NCI-H1092 treated with DMSO at 0.1 percent for 48 hours (cell line): Measurements from ENCODE around the gene PIGN.
"Not testable (repeated sequence)": the region's sequence is repeated elsewhere in the genome, so short reads cannot be mapped to it uniquely, and the experiment has no call there.

ENCODE experiments used
- DNase-seq: peaks from one replicate; lab custom pipeline; 2025; lab: John Stamatoyannopoulos, UW

Gene PIGN

DNA sequence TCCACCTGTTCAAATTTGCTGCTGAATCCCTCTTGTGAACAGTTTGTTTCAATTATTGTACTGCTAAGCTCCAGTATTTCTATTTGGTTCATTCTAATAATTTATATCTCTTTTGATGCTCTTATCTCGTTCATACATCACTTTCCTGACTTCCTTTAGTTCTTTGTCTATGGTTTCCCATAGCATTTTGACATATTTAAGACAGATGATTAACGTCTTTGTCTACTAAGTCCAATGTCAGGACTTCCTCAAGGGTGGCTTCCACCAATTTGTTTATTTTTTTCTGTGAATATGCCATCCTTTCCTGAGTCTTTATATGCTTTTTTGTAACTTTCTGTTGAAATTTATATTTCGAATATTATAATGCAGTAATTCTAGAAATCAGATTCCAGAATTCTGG, 9.6 kb downstream of the PIGN start:
- no peak for DNase-seq

DNA sequence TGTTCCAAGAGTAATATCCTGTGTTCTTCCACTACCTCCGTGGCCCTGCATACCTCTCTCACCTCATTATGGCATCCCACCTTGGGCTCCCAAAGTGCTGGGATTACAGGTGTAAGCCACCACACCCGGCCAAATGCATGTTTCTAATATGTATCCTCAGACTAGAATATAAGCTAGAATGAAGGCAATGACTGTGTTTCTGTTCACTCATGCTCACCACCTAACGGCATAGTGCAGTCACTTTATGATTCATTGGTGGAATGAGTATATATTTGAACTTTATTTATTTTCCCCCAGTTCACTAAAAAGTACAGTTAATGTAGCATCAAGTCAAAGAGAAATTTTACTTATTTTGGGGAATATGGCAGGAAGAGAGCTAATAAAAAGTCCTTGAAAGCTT, 11.3 kb downstream of the PIGN start:
- DNase-seq, result no peak

DNA sequence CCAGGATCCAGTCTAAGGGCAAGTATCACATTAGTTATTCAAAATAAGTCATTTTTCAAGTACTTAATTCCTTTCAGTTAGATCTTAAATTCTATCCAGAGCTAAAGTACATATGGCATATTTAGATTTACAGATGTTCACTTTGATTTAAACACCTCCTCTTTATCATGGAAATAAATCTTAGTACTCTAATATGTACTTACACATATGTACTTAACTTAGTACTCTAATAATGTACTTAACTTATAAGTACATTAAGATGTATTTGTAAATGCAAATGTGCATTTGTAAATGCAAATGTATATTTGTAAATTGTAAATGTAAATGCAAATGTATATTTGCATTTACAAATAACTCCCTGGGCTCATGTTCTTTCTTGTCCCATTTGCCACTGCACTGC, 14.6 kb downstream of the PIGN start:
- DNase-seq, result no peak

DNA sequence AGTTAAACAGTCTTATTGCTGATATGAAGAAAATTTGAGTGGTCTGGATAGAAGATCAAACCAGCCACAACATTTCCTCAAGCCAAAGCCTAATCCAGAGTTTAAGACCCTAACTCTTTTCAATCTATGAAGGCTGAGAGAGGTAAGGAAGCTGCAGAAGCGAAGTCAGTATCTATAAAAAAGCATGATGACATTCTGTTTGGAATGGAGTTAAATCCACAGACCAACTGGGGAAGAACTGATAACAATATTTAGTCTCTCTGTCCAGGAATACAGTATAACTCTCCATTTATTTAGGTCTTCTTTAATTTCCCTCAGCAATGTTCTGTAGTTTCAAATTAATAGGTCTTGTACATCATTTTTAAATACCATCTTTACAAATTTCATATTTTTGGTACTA, 16.0 kb downstream of the PIGN start:
- DNase-seq, result no peak

DNA sequence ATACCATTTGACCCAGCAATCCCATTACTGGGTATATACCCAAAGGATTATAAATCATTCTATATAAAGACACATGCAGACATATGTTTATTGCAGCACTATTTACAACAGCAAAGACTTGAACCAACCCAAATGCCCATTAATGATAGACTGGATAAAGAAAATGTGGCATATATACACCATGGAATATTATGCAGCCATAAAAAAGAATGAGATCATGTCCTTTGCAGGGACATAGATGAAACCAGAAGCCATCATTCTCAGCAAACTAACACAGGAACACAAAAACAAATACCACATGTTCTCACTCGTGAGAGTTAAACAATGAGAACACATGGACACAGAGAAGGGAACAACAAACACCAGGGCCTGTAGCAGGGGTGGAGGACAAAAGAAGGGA, 20.3 kb downstream of the PIGN start:
- not testable (repeated sequence) for DNase-seq

DNA sequence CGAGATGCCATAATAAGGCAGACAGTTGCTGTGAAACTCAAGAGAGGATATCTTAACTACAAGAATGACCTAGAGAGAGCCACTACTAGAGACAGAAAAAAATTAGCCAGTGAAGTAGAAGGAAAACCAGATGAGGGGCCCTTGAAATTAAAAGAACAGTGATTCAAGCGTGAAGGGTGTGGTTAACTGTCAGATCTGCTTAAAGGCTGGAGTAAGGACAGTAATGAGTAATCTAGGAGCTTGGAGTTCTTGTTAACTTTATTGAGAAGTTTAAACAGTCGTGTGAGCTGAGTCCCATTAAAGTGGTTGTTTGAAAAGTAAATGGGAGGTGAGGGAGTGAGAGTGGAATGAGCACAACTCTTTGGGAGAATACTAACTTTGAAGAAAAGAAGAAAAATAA, 21.3 kb downstream of the PIGN start:
- no peak for DNase-seq

DNA sequence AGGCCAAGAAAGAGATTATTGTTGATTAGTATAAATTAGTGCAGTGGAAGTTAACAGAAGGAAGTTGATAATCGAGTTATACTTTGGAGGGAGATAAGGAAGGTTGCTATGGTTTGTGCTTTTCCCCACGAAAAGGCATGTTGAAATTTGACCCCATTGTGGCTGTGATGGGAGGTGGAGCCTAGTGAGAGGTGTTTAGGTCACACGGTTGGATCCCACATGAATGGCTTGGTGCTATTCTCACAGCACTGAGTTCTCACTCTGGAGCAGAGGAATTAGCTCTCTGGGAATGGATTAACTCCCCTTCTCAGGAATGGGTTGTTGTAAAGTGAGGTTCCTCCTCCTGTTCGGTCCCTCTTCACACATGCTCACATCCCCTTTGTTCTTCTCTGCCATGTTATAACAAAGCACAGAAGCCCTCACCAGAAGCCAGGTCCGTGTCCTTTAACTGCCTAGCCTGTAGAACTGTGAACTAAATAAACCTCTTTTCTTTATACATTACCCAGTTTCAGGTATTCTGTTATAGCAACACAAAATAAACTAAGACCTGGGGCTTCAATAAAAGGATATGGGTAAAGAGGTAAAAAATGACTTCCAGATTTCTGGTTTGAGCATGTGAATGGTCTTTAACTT, 21.9 kb downstream of the PIGN start:
- DNase-seq, result no peak

DNA sequence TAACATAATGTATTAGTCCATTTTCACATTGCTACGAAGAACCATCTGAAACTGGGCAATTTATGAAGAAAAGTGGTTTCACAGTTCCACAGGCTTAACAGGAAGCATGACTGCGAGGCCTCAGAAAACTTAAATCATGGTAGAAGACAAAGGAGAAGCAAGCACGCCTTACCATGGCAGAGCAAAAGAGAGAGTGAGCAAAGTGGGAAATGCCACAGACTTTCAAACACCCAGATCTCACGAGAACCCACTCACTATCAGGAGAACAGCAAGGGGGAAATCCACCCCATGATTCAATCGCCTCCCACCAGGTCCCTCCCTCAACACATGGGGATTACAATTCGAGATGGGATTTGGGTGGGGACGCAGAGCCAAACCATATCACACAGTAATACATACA, 22.5 kb downstream of the PIGN start:
- no peak for DNase-seq

DNA sequence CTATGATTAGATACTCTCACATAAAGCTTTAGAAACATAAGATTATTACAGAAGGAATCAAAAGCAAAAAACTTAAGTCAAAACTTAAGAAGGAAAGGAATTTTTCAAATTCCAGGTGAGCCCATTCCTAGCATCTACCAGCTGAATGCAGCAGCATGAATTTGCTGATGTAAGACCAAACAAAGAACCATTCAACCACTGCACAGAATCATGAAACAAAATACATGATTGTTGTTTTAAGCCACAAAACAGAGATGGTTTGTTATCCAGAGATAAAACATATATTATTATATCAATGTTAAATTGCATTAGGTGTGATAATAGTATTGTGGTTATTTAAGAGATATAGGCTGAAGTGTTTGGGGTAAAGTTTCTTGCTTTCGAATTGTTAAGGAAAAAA, 29.0 kb downstream of the PIGN start:
- DNase-seq, result no peak

DNA sequence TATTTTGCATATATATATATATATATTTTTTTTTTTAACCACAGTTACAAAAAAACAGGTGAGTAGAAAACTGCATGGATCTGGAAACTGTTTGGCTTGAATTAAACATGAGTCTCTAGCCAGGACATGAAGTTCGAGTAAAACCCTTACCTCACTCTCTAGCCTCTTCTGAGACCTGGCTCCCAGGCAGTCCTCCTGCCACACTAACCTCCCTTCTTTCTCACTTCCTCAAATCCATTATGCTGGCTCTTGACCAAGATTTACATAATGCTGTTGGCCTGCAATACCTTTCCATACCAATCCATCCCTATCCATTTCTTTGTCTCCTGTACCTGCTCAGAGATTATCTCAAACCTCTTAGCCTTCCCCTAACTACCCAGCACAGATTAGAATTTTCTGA, 34.0 kb downstream of the PIGN start:
- DNase-seq, result no peak

DNA sequence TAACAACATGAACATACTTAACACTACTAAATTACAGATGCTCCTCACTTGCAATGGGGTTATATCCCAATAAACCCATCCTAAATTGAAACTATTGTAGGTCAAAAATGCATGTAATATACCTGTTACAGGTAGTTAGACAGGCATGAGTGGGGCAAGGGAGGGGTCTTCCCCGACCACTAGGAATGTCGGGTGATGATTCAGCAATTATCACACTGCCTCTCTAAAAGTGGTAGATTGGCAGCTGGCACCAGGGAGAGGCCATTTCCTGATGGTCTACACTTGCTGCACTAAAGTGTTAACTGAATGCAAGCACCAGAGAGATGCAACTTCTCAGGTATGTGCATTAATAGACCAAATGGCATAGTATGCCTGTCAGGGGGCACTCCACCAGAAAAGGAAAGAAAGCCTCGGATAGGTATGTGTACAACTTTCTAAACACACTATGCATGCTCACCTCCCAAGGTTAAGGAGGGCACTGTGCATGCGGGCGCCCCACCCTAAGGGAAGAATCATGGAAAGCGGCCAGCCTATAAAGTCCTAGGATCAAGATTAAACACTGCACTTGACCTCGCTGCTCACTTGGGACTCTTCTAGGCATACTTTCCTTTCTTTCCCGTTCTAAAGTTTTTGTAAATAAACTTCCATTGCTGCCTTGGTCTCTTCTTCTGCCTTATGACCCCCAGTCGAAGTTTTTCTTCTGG, 35.6 kb downstream of the PIGN start:
- DNase-seq, result no peak

DNA sequence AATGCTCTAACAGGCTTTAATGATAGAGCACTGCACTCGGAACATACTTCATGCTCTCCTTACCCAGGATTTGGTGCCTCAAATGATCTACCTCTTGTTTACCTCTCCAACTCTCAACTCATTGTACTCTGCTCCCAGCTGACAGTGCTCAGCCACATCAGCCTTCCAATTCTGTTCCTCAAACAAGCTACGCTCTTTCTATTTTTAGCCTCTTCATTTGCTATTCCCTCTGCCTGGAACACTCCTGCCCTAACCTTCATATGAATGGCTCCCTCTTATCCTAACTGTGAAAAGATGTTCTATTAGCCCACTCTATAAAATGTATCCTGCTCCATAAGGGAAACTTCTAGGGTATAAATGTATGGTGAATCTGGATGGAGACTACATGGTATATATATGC, 42.5 kb downstream of the PIGN start:
- DNase-seq, result no peak

DNA sequence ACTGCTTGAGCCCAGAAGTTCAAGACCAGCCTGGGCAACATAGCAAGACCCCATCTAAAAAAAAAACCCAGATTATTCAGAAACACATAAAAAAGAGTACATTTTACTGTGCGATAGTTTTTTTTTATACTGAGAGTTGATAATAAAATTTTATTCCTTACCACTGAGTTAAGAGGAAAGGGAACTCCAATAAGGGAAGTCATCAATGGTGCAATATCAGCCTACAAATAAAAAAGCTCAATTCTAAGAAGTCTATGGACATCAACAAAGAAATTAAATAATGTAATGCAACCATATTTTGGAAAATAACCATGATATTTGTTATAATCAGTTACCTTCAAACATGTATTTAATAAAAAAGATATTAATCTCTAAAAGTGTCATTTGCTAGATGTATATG, 46.6 kb downstream of the PIGN start:
- DNase-seq, result no peak

DNA sequence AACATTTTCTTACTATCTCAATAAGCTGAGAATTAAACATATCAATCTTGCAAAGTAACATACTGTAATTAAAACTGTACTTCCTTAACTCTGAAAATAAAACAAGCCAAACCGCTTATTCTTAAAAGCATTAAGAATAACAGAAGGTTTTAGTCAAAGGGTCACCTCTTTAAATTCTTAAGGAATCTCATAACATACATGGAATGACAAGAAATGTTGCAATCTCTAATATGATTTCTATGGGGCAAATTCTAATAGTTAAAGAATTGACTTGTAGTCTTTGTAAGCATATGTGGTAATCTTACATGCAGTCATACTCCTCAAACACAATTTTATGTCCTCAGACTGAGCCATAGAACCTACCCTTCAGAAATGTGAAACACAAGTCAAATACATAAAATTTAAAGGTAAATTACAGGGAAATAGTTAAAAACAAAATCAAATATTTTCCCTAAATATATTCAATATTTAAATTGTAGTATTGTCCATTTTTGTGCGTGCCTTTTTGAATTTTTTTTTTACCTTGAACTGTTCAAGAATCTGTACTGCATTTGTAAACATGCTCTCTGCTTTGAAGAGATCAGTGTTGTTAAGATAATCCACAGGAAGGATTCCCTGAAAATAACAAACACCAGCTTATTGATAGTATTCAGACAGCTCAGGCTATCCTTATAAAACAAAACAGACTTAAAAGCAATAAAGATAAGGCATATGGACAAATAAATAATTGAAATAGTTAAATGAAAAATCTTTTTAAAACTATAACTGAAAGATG, 48.2 kb downstream of the PIGN start:
- no peak for DNase-seq

DNA sequence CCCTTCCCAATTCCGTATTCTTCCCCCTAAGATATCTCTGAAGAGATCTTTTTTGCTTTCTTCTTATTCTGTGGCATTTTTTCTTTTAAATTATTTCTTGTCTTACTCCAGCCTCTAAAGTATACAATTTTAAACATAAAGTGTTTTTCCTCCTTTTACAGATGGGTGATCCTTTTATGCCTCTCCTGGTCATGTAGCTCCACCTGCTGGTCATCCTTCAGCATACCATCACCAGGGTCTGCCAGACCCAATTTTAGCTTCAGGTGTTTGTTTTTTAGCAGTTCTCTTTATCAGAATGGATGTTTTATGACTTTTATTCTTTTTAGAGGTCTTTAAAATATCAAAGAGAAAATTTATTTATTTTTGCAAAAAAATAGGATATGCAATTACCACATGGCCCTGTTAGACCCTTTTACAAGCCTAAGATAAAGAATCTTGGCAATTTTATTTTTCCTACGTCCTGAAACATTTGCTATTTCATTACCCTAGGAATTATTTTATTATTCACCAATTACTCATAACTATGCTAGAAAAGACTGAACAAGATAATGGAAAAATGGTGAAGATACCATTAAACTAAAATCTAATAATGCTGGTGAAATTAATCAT, 55.5 kb downstream of the PIGN start:
- DNase-seq, result peak; percentile 57

DNA sequence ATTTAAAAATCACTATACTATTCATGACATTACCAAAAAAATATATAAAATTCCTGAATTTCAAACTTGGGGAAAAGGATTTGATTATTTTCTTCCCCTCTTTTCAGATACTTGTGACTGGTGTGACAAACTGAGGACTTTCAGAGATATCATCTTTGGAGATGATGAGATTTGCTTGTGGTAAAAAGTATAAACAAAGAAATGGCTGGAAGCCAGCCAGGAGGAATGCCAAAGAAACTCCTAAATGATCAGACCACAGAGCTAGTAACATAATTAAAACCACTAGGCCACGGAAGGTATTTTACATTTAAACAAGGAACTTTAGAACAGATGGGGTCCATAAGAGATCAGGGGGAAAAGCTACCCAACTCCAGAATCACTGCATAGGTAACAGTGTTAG, 58.7 kb downstream of the PIGN start:
- DNase-seq, result no peak

DNA sequence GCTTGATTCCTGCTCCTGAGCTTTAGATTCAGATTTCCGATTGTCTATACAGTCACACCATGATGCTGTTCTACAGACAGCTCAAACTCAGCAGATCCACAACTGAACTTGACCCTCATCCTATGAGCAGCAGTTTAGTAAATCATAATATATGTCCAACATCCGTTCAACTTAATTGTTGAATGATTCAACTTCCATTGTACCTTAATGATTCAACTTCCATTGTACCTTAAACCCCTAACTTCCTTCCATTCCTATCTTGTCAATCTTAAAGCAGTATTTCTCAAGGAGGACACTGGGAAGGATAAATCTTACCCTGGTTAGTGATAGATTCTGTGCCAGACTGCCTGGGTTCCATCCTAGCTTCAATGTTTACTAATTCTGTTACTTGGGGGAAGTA, 60.1 kb downstream of the PIGN start:
- no peak for DNase-seq

DNA sequence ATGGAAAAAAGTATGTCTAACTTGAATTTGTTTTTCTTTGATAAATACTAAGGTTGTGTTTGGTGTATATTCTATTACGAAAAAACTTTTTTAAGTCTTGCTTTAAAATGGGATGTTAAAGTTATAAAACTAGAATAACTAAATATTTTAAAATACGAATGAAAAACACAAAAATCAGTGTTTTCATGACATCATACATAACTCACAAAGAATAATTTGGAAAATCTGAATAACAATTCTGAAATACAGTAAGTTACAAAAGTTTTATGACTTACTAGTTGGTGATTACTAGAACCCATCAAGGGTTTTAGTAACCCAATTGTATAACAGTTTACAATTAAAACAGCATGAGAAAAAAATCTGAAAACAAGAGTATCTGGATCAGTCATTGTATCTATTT, 61.2 kb downstream of the PIGN start:
- DNase-seq, result no peak

DNA sequence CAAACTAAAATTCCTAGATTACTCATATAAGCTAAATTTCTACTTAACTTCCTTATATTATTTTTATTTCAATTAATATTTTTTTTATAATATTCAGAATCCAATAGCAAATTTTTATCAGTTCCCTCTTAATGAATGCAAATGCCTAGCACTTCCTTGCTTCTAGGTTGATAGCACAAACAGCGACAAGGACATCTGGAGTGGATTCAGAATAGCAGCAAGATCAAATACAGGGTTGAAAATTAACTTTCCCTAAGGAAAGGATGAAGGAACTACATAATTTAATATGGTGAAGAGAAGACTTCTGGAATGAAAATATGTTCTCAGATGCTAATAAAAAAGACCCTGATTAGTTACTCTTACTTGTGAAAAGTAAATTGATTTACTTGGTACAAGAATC, 64.5 kb downstream of the PIGN start:
- no peak for DNase-seq

DNA sequence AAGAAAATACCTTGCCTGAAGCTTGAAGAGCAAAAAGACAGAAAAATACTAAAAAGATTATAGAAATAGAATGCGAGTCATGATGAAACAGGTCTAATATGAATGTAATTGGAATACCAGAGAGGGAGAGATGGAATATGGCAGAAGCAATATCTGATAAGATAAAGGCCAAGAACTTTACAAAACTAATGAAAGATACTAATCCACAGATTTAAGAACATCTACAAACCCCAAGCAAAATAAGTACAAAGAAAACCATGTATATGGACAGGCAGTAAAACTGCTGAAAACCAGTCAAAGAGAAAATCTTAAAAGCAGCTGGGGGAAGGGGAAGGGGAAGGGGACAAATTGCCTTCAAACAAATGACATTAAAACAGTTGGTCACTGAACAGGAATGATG, 67.0 kb downstream of the PIGN start:
- no peak for DNase-seq

DNA sequence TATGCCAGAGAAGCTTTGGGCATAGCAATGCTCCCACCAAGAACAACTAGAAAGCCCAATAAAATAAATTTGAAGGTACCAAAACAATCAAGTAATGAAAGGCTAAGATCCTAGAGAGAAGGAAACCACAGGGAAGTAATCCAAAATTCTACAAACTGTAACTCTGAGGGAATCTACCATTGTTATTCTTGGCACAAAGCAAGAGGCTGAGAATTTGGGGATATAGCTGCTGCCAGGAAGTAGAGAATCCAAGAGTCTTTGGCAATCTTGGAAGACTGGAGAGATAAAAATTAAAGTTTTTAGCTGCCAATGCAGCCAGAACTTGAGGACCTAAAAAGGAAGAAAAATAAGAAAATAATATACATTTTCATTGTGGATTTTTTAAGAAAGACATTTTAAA, 68.5 kb downstream of the PIGN start:
- DNase-seq, result no peak

DNA sequence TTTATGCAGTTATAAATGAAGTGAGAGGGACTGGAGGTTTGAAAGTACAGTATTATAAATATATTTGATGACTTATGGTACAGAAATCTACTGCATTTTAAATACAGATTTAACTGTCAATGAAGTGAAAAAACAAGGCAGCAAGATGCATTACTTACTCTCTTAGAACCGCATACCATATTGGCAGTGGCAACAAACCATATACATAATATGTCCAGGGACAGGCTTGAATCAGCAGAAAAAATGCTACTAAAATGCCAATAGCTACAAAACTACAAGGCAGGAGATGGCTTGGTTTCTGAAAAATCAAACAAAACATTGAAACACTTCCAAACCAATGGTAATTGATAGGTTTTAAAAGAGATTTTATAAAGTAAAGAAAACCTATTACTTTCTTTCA, 77.2 kb downstream of the PIGN start:
- DNase-seq, result no peak

DNA sequence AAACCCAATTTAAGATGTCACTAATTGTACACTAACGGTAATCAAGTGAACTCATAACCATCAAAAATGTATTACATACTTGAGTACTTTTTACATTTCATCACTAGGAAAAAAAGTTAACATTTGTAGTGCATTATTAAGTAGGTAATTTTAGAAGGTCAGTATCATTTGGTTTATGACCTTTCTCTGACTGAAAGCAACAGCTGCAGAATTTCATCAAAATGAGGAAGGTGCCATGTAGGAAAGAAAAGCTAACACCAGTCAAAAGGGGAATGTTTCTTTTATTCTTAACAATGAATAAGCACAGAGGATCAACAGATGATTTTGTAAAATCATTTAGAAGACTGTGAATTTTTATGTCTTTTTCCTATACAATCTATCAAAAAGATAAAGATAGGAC, 79.0 kb downstream of the PIGN start:
- no peak for DNase-seq
